Ammon's horn (tissue), 1 donor: ENCODE results near the gene SV2C.

Source experiments
- DNase-seq: peaks from one replicate; pipeline ENCODE4 v3.0.0-alpha.2; 2016; ENCODE audit warnings: low spot score

SV2C gene

DNA sequence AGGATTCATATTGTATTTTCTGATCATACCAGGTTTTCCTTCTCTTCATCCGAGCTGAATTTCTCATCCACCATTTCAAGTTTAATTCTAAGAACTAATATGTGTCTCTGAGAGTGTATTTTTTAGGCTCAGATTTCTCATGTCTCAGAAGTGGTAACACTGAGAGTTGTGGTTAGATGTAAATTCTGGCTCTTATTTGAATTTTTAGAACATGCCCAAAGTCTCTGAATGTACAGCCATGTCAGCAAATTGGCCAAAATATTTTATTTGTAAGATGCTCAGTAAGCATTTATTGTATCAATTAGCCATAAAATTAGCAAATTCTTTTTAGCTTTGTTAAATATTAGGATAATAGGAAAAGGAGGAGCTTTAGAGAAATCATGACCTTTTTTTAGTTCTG is 16.6 kb downstream of the SV2C start:
- no peak for DNase-seq

DNA sequence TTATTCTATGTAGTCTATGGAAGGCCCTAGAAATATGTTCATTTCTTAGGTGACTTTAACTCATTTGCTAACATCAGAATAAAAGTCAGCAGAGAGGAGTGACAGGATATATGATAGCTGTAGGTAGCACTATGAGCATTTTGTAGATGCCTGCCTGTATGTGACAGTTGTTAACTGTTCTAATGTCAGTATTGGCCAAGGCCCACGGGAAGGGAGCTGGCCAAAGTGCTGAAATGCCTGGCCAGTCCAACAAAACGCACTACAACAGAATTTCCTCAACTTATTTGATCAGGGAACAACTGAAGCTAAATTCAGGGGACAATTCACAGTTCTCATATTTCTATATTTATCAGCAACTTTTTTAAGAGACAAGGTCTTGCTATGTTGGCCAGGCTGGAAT is 20.8 kb downstream of the SV2C start:
- no peak for DNase-seq

GRCh38 chr5:76106149-76106548 is 23.0 kb downstream of the SV2C start:
- DNase-seq: no peak

DNA sequence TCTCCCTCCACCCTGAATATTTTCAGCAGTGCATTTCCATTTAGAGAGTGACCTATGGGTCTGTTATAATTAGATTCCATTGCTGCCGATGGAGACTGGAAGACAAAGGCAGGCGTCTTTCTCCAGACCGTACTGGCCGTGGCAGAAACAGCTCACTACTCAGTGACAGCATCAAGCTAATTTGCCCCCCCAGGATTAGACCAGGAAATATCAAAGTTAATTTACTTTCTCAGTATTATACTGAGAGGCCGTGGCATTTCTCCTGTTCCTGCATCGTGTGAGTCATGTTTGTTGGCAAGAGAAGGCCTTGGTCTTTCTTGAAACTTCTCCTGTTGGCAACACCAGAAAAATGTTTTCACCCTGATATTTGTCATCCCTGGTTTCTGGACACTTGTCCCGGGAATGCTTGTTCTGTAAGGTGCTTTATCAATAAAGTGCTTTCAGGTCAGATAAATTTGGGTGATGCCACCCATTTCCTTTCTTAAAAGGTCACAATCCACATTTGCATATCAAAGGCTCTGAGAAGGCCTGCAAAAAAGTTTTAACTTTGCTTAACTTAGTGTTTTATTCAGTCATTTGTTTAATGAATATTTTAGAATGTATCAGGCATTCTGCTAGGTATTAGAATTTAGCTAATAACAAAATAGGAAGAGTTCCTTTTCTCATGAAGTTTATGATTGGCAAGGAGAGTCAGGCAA is 28.4 kb downstream of the SV2C start:
- DNase-seq: no peak

DNA sequence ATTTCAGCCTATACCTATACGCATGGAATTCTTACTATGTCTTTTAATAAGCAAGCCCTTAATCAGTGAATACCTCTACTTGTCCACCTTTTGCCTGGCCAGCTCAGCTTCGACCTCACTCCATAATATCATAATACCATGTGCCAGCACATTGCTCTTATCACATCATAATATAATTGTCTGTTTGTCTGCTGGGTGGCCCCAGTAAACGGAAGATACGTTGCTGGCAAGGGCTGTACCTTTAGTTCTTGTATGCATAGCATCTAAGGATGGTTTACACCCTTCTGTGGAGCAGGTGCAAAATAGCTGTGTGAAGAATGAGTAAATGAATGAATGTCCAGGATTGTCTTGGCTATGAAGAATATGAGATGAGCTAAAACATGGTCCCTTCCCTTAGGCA is 29.9 kb downstream of the SV2C start:
- DNase-seq: no peak

DNA sequence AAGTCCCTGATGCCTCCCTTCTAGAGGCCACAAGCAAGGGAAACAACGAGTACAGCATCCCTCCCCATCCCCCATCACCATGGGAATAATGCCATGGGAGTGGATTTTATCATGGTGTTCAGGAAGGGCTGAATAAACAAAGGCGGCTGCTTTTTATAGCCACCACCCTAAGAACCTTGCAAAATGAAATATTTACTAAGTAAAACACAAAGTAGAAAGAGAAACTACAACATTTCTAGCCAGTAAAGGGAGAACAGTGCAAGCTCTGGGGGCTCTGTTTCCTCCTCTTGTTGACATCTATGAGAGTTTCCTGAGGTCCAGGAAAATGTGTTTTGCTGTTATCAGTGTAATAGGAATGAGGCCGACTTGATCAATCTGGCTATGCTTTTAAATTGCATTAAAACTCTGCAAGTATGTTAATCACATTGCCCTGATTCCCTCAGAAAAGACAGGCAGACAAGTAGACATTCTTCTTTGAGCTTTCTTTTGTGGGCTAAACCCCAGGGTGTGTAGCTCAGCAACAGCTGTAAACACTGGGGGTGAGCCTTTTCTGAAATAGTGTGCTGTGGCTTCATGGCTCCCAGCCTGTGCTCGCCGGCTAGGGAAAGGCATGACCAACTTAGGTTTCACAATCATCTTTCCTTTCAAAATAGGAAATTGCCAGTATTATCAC is 31.1 kb downstream of the SV2C start:
- peak; percentile 11 for DNase-seq

DNA sequence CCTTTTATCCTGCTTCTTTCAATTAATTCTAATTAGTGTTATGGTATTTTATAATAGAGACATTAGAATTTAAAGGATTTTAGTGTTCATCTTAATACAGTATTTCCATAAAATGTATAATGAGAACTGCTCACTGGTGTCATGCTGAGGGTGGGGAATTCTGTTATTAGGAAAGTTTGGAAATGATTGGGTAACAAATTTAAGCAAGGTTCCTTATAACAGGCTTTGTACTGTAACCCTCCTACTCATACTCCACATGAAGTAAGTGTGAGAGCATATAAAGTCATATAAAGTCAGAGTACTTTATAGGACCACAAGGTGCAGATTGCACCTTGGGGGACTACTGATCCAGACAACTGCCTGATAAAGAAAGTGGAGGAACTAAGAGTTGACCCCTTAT is 42.2 kb downstream of the SV2C start:
- no peak for DNase-seq

DNA sequence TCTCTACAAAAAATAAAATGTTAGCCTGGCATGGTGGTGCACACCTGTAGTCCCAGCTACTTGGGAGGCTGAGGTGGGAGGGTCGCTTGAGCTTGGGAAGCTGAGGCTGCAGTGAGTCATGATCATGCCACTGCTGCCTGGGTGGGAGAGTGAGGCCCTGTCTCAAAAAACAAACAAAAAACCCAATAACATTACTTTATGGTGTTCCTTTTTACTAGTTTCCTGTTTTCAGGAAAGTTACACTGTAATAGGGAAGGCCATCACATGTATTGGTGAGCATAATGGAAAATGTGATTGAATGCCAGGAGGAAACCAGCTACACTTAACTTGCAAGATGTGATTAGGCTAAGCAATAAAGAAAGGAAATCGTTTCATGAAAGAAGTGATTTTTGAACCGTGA is 42.7 kb downstream of the SV2C start:
- DNase-seq: no peak

DNA sequence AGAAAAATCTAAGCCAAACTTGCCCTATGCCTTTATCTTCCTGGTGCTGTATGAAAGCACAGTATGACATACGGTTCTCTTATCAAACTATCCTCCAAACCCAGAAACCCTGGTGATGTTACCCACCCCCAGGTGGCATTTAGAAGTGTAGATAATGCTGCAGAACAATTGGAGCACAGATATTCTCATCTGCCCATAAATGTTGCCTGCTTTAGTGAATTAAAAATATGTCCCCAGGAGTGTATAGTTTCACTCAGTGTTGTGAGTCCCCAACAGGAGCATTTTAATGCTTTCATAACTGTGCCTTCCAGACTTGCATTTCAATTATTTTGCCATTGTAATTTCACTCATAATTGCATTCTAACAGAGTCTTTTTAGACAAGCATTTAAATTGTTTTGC is 50.8 kb downstream of the SV2C start:
- no peak for DNase-seq

DNA sequence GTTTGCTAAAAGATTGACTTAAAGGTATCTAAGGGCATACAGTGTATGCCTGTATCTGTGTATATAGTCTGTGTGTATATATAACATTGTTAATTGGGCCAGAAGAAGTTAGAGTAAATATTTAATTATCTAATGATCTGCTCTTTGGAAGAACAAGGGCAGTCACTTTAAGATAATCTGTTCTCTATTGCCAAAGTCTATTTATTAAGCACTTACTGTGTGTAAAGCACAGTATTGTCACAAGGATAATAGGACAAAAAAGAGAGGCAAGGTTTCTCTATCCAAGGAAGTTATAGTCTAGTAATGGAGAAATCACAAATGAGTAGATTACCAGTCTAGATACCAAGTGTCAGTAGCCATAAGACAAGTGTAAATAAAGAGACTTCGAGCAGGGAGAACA is 51.5 kb downstream of the SV2C start:
- DNase-seq: no peak

DNA sequence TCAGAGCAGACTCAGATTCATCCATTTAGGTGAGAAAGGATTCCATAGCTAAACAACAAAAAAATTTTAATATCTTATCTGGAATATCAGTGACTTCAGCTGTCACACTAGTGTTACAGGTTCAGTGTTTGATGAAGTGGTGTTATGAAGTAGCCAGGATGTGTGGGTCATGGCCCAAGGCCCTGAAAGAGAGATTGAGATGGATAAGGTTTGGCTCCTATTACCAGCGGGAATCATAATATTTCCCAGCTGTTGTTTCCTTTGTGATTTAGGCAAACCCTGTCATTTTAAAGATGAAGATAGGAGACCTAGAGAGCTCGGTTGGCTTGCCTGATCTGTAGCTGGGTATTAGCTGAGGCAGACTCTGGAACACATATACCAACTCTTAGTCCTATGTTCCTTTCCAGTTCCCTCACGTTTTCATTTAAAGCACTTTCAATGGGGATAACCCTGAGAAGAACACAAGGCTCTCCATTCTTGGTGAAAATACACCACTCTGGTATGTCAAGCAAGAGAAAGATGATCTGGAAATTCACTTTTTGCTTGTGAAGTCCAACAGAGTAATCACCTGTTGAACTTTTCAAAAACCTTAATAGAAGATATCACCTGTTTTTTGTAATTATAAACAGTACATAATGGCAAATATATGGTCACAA is 54.8 kb downstream of the SV2C start:
- no peak for DNase-seq

- no peak for DNase-seq
Observed at GRCh38 chr5:76143884-76144283, 60.7 kb downstream of the SV2C start.

DNA sequence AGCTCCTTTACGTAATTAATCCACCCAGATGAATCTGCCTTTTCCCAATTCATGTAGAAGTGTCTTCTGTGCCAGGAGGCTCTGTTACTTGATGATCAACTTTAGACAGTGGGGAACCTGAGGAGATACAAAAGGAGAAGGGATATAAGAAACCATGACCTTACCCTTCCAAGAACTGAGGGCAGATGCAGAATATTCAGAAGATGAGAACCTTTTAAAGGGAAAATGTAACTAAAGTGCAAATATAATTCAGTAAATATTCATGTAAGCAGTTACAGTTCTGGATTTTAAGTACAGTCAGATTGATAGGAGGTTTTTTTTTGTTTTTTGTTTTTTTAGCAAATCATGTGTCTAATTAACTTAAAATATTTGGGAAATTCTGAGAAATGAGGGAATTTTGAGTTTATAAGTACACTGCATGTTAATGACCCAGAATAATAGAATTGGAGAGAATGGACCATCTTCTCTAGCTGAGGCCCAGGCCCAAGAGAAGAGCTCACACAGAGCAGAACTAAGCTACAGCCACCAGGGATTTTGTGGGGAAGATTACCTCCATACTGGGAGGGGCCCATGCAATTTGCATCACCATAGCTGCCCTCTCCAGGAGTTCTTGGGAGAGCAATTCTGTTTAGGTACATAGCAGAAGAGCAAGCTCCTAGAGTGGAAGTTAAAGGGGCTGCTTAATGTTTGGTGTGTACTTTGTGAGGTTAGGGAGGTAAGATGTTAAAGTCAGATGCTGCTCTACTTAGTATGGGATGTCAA is 61.5 kb downstream of the SV2C start:
- DNase-seq: no peak

DNA sequence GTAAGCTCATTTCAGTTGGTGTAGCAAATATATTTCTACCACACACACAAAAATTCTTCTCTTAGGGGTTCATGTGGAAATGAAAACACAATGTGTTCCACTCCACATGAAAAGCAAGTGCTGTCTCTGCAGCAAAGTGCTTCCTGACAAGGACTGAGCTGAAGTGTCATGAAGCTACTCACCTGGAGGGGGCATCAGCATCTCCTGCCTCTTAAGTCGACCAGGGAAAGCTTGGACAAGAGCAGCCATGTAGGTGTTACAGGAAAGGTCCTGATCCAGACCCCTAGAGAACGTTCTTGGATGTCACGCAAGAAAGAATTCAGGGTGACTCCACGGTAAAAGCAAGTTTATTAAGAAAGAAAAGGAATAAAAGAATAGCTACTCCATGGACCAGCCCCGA is 62.8 kb downstream of the SV2C start:
- DNase-seq: no peak

- no peak for DNase-seq
Observed at GRCh38 chr5:76149636-76150035, 66.5 kb downstream of the SV2C start.

DNA sequence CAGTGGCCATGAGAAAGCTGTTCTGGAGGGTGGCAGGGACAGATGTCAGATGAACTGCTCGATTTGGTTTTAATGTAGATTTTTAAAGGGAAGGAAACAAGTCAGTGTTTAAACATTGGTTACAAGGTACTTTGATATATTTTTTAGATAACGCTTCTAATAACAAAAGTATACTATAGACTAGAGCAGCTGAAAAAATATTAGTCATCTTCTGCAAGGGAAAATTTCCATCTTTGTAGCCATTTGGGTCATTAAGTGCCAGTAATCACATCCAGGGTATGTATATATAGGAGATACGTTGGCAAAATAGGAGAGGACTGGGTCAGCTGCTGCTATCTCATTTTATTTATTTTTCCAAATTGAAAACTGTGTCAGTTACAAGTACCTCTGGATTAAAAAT is 69.0 kb downstream of the SV2C start:
- DNase-seq: no peak

DNA sequence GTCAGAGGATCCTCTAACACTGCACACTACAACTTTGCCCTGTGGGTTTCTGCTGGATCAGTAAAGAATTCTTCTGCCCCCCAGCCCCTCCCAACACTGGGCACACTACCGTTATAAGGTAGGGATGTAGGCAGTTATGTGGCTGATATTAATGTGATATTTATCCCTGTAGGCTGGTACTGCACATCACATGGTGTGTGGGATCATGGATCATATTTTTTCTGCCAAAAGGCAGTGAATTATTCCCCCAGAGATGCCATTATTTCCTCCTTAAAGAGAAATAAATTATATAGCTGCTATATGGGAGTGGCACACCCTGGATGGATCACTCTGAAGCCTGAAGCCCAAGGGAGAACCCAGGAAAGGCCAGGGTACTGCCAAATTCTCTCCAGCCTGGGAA is 69.5 kb downstream of the SV2C start:
- DNase-seq: no peak

GRCh38 chr5:76153271-76153670 is 70.1 kb downstream of the SV2C start:
- DNase-seq: no peak

DNA sequence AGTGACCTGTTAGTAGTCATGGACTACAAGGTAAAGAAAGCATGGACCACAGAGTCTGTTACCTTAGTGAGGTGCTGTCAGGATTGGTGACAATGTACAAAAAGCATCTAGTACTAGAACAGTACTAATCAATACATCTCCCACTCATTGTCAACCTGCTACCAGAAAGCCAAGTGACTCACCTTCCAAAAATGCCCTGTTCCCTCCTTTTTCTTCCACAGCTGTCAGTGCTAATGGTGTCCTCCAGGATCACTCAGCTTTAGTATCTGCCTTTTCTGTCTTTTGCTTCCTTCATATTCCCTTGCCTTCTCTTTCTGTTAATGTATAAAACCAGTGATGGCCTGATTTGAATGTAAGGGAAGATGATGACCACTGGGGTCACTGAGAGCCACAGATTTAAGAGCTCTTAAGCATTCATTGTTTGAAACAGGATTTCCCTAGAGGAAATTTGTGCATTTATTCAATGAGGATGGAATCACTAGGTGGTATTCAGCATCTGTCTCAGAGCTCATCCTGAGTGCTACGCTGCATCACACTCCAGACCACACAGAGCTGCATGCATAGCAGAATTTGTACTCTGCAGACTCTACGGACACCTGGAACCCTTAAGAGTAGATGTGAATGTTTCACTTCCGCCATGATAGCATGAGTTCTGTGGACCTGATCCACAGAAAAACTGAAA is 71.0 kb downstream of the SV2C start:
- DNase-seq: no peak

DNA sequence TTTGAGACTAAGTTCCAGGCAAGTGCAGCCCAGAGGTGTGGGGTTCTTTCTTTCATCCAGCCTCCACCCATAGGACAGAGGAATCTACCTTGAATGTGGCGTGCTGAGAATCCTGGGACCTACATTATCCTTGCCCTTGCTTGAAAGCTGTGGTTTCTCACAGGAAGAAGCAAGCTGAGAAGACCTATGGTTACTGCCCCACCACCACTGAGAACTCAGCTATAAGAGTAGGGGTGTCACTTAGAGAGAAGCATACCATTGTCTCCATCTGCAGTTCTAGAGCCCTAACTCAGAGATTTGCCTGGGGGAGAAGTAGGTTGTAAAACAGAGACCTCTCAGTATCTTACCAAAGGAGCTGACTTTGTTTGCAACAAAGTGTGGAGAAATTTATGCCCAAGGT is 72.4 kb downstream of the SV2C start:
- no peak for DNase-seq

- DNase-seq: no peak
Observed at GRCh38 chr5:76162335-76162734, 79.2 kb downstream of the SV2C start.

- no peak for DNase-seq
Observed at GRCh38 chr5:76163111-76163628, 80.0 kb downstream of the SV2C start.
